PC-3 (cell line): ENCODE results near the gene RBM33. TPM values are rescaled to one million over a fixed set of nuclear protein-coding genes. Genes with fewer than 3 reads are reported as not detected.

Source experiments
- ATAC-seq: fragments of 200-7000 bp; cut with Tn5 transposase; 2 replicates; pipeline ENCODE4 v1.9.1; 2020; ENCODE audit warnings: mild to moderate bottlenecking, moderate library complexity
- BruUV-seq: library from RNA; stranded (reverse); fragments of 400-500 nt; replicated peaks from 2 replicates; lab custom pipeline; 2021; lab: Mats Ljungman, UMichigan
- CTCF ChIA-PET: fragments of 300-600 bp; sonication (Branson Sonifier 250); formaldehyde crosslinking; loops from one replicate; lab custom pipeline; 2022; ENCODE audit warnings: antibody characterized with exemption; lab: Charles Lee
- POLR2A ChIA-PET: fragments of 300-600 bp; sonication (Branson Sonifier 250); formaldehyde crosslinking; loops from one replicate; lab custom pipeline; 2022; ENCODE audit warnings: antibody characterized with exemption; ENCODE audit not compliant: unreplicated experiment; lab: Charles Lee
- DNase-seq: peaks from one replicate; pipeline ENCODE4 v3.0.0-alpha.2; 2015
- H2AFZ ChIP-seq: fragments of 300-600 bp; sonication (generic); 2 replicates; pipeline ENCODE4 v1.6.0; 2016; ENCODE audit warnings: antibody characterized with exemption, low read length
- H3F3A ChIP-seq: fragments of 300-600 bp; sonication (generic); one replicate; pipeline ENCODE4 v1.6.0; 2017; ENCODE audit warnings: antibody characterized with exemption, low read length, control low read depth, mild to moderate bottlenecking; ENCODE audit not compliant: unreplicated experiment
- H3K27ac ChIP-seq: fragments of 300-600 bp; sonication (generic); 2 replicates; pipeline ENCODE4 v1.5.1; 2016; ENCODE audit warnings: mild to moderate bottlenecking, low read length
- H3K27me3 ChIP-seq: fragments of 300-600 bp; sonication (generic); 2 replicates; pipeline ENCODE4 v1.6.1; 2016; ENCODE audit warnings: low read length, mixed read lengths
- H3K36me3 ChIP-seq: fragments of 300-600 bp; sonication (generic); 2 replicates; pipeline ENCODE4 v1.6.1; 2016; ENCODE audit warnings: low read depth, mixed run types, low read length, mixed read lengths
- H3K4me1 ChIP-seq: fragments of 300-600 bp; sonication (generic); 2 replicates; pipeline ENCODE4 v1.5.1; 2016; ENCODE audit warnings: low read length; ENCODE audit not compliant: insufficient read depth
- H3K4me2 ChIP-seq: fragments of 300-600 bp; sonication (generic); 2 replicates; pipeline ENCODE4 v1.6.0; 2016; ENCODE audit warnings: low read length
- H3K4me3 ChIP-seq: fragments of 300-600 bp; sonication (generic); 2 replicates; pipeline ENCODE4 v1.5.1; 2016; ENCODE audit warnings: mild to moderate bottlenecking, low read length, mixed read lengths
- H3K79me2 ChIP-seq: fragments of 300-600 bp; sonication (generic); 2 replicates; pipeline ENCODE4 v1.6.1; 2017; ENCODE audit warnings: low read length, mixed read lengths
- H3K9ac ChIP-seq: fragments of 300-600 bp; sonication (generic); 2 replicates; pipeline ENCODE4 v1.6.0; 2016; ENCODE audit warnings: mild to moderate bottlenecking, low read length
- H3K9me2 ChIP-seq: fragments of 300-600 bp; sonication (generic); replicated peaks from 2 replicates; pipeline ENCODE4 v1.6.1; 2016; ENCODE audit warnings: mixed run types, low read length, mixed read lengths
- H3K9me3 ChIP-seq: fragments of 300-600 bp; sonication (generic); 2 replicates; pipeline ENCODE4 v1.6.1; 2016; ENCODE audit warnings: low read length, mixed read lengths
- H4K20me1 ChIP-seq: fragments of 300-600 bp; sonication (generic); 2 replicates; pipeline ENCODE4 v1.6.1; 2016; ENCODE audit warnings: low read length, mixed read lengths
- CTCF ChIP-seq: fragments of 300-600 bp; sonication (generic); conservative IDR thresholded peaks from 2 replicates; pipeline ENCODE4 v1.5.1; 2017; ENCODE audit warnings: antibody characterized with exemption, low read depth, mild to moderate bottlenecking, low read length
- EZH2 ChIP-seq: fragments of 300-600 bp; sonication (generic); IDR thresholded peaks from one replicate; pipeline ENCODE4 v1.6.1; 2017; ENCODE audit warnings: antibody characterized with exemption, mild to moderate bottlenecking, low read length; ENCODE audit not compliant: unreplicated experiment
- EZH2phosphoT487 ChIP-seq: fragments of 300-600 bp; sonication (generic); IDR thresholded peaks from 2 replicates; pipeline ENCODE4 v1.6.1; 2018; ENCODE audit warnings: mild to moderate bottlenecking, antibody characterized with exemption, low read length, borderline replicate concordance
- intact Hi-C: fragments of 100-400 bp; cut with micrococcal nuclease; formaldehyde crosslinking; loops from 2 replicates; pipeline ENCODE4 v1.9.0; 2023
- total RNA-seq: library from RNA; depleted of rRNA; stranded (reverse); fragments of >200 nt; gene quantifications from 2 replicates; pipeline ENCODE4 v1.2.3, GENCODE V29; 2014

Gene RBM33
- total RNA-seq, 1 experiment from 2014 or later: 25.3 TPM

GRCh38 chr7:155818154-155818819 lies 173.8 kb downstream of the RBM33 start:
- Histone ChIP-seq H3K4me1 (peaks cover 7% of the 10 kb centered on the region), H3K27me3 (peaks cover 1% of the 10 kb centered on the region; the same call in 1 of the 2 replicates), H3K79me2 (no peaks in the 10 kb centered on the region), H3K4me2 (no peak overlapping the region), H2AFZ (no peak overlapping the region), H3K9me2 (no peaks in the 10 kb centered on the region), H4K20me1 (no peaks in the 10 kb centered on the region), H3K36me3 (no peaks in the 10 kb centered on the region), H3F3A (no peaks in the 10 kb centered on the region), H3K9me3 (no peaks in the 10 kb centered on the region), H3K4me3 (no peak overlapping the region), H3K27ac (no peak overlapping the region), H3K9ac (no peak overlapping the region)
- ATAC-seq (no peak), DNase-seq (no peak)
- TF ChIP-seq CTCF (no peak), EZH2phosphoT487 (no peak), EZH2 (no peak)
- POLR2A ChIA-PET: no interaction called here
- BruUV-seq: no TSS peak
- intact Hi-C loops: loop anchor here (5.0 kb wide), 1 partner anchor 134 kb away; no protein-coding TSS in a partner anchor
- CTCF ChIA-PET: interaction anchor here (0.7 kb wide), 1 partner anchor 556 kb away, joined by 3 read pairs; no protein-coding TSS in a partner anchor

GRCh38 chr7:155818820-155819168 lies 174.3 kb downstream of the RBM33 start:
- TF ChIP-seq CTCF (no peak), EZH2 (no peak), EZH2phosphoT487 (no peak)
- H2AFZ ChIP-seq: no peak overlapping the region
- H3F3A ChIP-seq: no peaks in the 10 kb centered on the region
- H3K4me3 ChIP-seq: no peak overlapping the region
- POLR2A ChIA-PET: no interaction called here
- H3K4me2 ChIP-seq: no peak overlapping the region
- H3K27ac ChIP-seq: no peak overlapping the region
- ATAC-seq (no peak), DNase-seq (no peak)
- H3K36me3 ChIP-seq: no peaks in the 10 kb centered on the region
- no peaks in the 10 kb centered on the region for H3K9me2 ChIP-seq
- no peak overlapping the region for H3K9ac ChIP-seq
- peaks cover 7% of the 10 kb centered on the region for H3K4me1 ChIP-seq
- no peaks in the 10 kb centered on the region for H3K9me3 ChIP-seq
- no peaks in the 10 kb centered on the region for H3K79me2 ChIP-seq
- CTCF ChIA-PET: no interaction called here
- intact Hi-C loops: loop anchor here (5.0 kb wide), 1 partner anchor 134 kb away; no protein-coding TSS in a partner anchor
- H3K27me3 ChIP-seq: no peaks in the 10 kb centered on the region
- no TSS peak for BruUV-seq
- no peaks in the 10 kb centered on the region for H4K20me1 ChIP-seq

GRCh38 chr7:155819186-155819585 lies 174.7 kb downstream of the RBM33 start:
- H3K79me2 ChIP-seq: no peaks in the 10 kb centered on the region
- no peaks in the 10 kb centered on the region for H3K9me3 ChIP-seq
- H2AFZ ChIP-seq: no peak overlapping the region
- no peaks in the 10 kb centered on the region for H3K27me3 ChIP-seq
- H3K27ac ChIP-seq: no peak overlapping the region
- H3K4me2 ChIP-seq: no peak overlapping the region
- ATAC-seq (no peak), DNase-seq (no peak)
- H3K36me3 ChIP-seq: no peaks in the 10 kb centered on the region
- no peaks in the 10 kb centered on the region for H3F3A ChIP-seq
- no TSS peak for BruUV-seq
- intact Hi-C loops: loop anchor here (5.0 kb wide), 1 partner anchor 133 kb away; no protein-coding TSS in a partner anchor
- H3K9me2 ChIP-seq: no peaks in the 10 kb centered on the region
- TF ChIP-seq CTCF (no peak), EZH2phosphoT487 (no peak), EZH2 (no peak)
- no peak overlapping the region for H3K9ac ChIP-seq
- CTCF ChIA-PET: no interaction called here
- H4K20me1 ChIP-seq: no peaks in the 10 kb centered on the region
- H3K4me3 ChIP-seq: no peak overlapping the region
- POLR2A ChIA-PET: no interaction called here
- H3K4me1 ChIP-seq: peaks cover 8% of the 10 kb centered on the region
